Karpas-422 (cell line): ENCODE measurements around the gene CARM1. TPM values are rescaled to one million over a fixed set of nuclear protein-coding genes. Genes with fewer than 3 reads are reported as not detected.
"Not testable (repeated sequence)": the region's sequence is repeated elsewhere in the genome, so short reads cannot be mapped to it uniquely, and the experiment has no call there.

Experiments
- DNase-seq: peaks from one replicate; pipeline ENCODE4 v3.0.0-alpha.2; 2015
- H2AFZ ChIP-seq: fragments of 200-600 bp; sonication (generic); 2 replicates; pipeline ENCODE4 v1.6.1; 2014; ENCODE audit warnings: antibody characterized with exemption, low read length, mixed read lengths
- H3K27ac ChIP-seq: fragments of 200-600 bp; sonication (generic); 2 replicates; pipeline ENCODE4 v1.5.1; 2014; ENCODE audit warnings: mild to moderate bottlenecking, low read length, moderate library complexity
- H3K27me3 ChIP-seq: fragments of 200-600 bp; sonication (generic); 2 replicates; pipeline ENCODE4 v1.6.1; 2014; ENCODE audit warnings: low read length, mixed read lengths
- H3K36me3 ChIP-seq: fragments of 200-600 bp; sonication (generic); 2 replicates; pipeline ENCODE4 v1.6.1; 2014; ENCODE audit warnings: low read length, mixed read lengths; ENCODE audit not compliant: insufficient read depth
- H3K4me1 ChIP-seq: fragments of 200-600 bp; sonication (generic); 2 replicates; pipeline ENCODE4 v1.6.1; 2014; ENCODE audit warnings: mild to moderate bottlenecking, low read length, mixed read lengths
- H3K4me2 ChIP-seq: fragments of 200-600 bp; sonication (generic); 2 replicates; pipeline ENCODE4 v1.6.1; 2014; ENCODE audit warnings: low read length, low read depth, mild to moderate bottlenecking; ENCODE audit not compliant: poor library complexity, severe bottlenecking
- H3K4me3 ChIP-seq: fragments of 200-600 bp; sonication (generic); 2 replicates; pipeline ENCODE4 v1.5.1; 2014; ENCODE audit warnings: mild to moderate bottlenecking, antibody characterized with exemption, low read length, mixed read lengths
- H3K79me2 ChIP-seq: fragments of 200-600 bp; sonication (generic); 2 replicates; pipeline ENCODE4 v1.6.1; 2014; ENCODE audit warnings: mild to moderate bottlenecking, low read length, mixed read lengths
- H3K9ac ChIP-seq: fragments of 200-600 bp; sonication (generic); 2 replicates; pipeline ENCODE4 v1.6.0; 2014; ENCODE audit warnings: low read length
- H3K9me2 ChIP-seq: fragments of 200-600 bp; sonication (generic), shearing (Covaris generic); replicated peaks from 2 replicates; pipeline ENCODE4 v1.6.0; 2014; ENCODE audit warnings: mild to moderate bottlenecking, low read length, moderate library complexity; ENCODE audit not compliant: insufficient read depth
- H3K9me3 ChIP-seq: fragments of 300-700, 200-600 bp; sonication (generic); 2 replicates; pipeline ENCODE4 v1.6.1; 2014; ENCODE audit warnings: low read length, mixed read lengths
- H4K20me1 ChIP-seq: fragments of 200-600 bp; sonication (generic); 2 replicates; pipeline ENCODE4 v1.6.1; 2014; ENCODE audit warnings: mild to moderate bottlenecking, antibody characterized with exemption, low read length, low read depth; ENCODE audit not compliant: insufficient read depth
- total RNA-seq: library from RNA; depleted of rRNA; stranded (reverse); fragments of >200 nt; shearing (Covaris generic); gene quantifications from 2 replicates; pipeline ENCODE4 v1.2.3, GENCODE V29; 2014; ENCODE audit warnings: low replicate concordance

Gene CARM1
- total RNA-seq, 1 experiment from 2014 or later, result 38.2 TPM

DNA sequence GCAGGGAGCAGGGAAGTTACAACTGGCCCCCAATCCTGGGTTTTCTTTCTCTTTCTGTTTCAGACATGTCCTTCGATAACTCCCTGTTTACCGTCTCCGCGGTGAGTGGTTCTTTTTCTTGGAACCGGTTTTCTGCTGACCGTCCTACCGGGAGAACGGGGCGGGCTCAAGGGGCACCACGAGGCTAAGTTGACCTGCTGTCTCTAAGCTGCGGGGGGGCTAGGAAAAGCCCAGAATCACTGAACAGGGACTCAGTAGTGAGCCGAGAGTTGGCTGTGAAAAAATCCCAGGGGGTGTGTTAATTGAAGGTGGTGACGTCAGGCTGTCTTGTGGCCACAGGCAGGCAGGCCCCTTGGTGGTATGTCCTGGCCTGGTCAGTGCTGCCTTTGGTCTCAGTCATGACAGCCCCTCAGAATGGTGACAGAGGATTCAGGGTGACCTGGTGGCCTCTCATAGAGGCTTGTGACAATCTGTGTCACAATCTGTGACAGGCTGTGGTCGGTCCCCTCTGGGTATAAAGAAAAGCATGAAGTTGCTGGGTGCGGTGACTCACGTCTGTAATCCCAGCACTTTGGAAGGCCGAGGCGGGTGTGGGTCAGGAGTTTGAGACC lies 8.1 kb upstream of the CARM1 start:
- Histone ChIP-seq H3K4me3 (no peak overlapping the region), H3K9me3 (no peaks in the 10 kb centered on the region), H3K36me3 (no peaks in the 10 kb centered on the region), H3K4me1 (peaks cover 34% of the 10 kb centered on the region), H2AFZ (peak overlapping the region; percentile 66; the same call in 1 of the 2 replicates), H3K27me3 (no peaks in the 10 kb centered on the region), H4K20me1 (no peaks in the 10 kb centered on the region), H3K9me2 (no peaks in the 10 kb centered on the region), H3K27ac (no peak overlapping the region), H3K79me2 (no peaks in the 10 kb centered on the region), H3K4me2 (no peak overlapping the region), H3K9ac (no peak overlapping the region)
- no peak for DNase-seq

DNA sequence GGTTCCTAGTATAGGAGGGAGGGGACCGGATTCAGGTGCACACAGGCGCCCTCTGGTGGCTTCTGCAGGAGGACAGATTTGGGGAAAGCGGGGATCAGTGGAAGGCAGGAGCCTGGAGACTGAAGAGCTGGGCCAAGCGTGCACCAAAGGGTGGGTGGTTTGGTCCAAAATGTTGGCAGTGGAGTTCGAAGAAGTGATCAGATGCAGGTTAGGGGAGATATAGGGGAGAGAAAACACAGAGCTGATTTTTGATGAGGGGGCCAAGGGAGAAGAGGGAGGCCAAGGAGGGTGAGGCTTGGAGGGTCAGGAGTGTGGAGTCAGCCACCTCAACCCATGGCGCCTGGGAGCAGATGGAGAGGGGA lies 6.8 kb upstream of the CARM1 start:
- H2AFZ ChIP-seq, result peak overlapping the region; percentile 67; the same call in 1 of the 2 replicates

GRCh38 chr19:10866495-10866894 lies 4.9 kb upstream of the CARM1 start:
- Histone ChIP-seq H3K79me2 (no peaks in the 10 kb centered on the region), H3K9me2 (no peaks in the 10 kb centered on the region), H3K4me2 (no peak overlapping the region), H2AFZ (no peak overlapping the region), H3K9me3 (no peaks in the 10 kb centered on the region), H3K9ac (no peak overlapping the region), H4K20me1 (no peaks in the 10 kb centered on the region), H3K27me3 (no peaks in the 10 kb centered on the region), H3K4me3 (no peak overlapping the region), H3K4me1 (peaks cover 54% of the 10 kb centered on the region), H3K27ac (no peak overlapping the region), H3K36me3 (no peaks in the 10 kb centered on the region)
- no peak for DNase-seq

More for the DNA sequence above, 6.8 kb upstream of the CARM1 start:
- no peaks in the 10 kb centered on the region for H3K9me3 ChIP-seq
- peak overlapping the region; percentile 49 for H3K9ac ChIP-seq
- DNase-seq, result peak; percentile 94
- no peaks in the 10 kb centered on the region for H3K36me3 ChIP-seq
- H3K27me3 ChIP-seq, result no peaks in the 10 kb centered on the region
- no peaks in the 10 kb centered on the region for H4K20me1 ChIP-seq
- peak overlapping the region; percentile 41 for H3K4me2 ChIP-seq
- peaks cover 44% of the 10 kb centered on the region for H3K4me1 ChIP-seq
- H3K9me2 ChIP-seq, result no peaks in the 10 kb centered on the region
- H3K4me3 ChIP-seq, result no peak overlapping the region
- H3K27ac ChIP-seq, result no peak overlapping the region
- H3K79me2 ChIP-seq, result no peaks in the 10 kb centered on the region

DNA sequence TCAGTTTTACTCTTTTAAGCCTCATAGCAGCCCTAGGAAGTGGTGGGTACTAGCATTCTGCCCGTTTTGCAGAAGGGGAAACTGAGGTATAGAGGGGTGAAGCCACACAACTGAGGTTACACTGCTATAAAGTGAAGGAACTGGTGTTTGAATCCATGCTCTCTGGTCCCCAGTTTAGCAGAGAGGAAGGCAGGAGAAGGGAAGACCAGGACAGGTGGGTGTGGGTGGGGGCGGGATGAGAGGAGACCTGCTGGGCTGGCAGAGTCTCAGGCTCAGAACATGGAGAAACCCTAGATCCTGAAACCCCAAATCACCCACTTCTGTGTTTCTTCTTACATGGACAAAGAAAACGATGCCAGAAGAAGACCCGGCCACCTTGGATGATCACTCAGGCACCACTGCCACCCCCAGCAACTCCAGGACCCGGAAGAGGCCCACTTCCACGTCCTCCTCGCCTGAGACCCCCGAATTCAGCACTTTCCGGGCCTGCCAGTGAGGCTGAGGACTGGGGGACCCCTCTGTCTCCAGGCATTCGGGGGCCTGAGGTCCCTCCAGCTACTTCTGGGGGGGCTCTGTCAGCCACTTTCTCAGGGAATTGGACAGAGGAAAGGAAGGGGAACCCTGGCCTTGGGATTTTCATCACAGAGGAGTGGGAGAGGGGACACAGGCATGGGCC lies 2.3 kb upstream of the CARM1 start:
- Histone ChIP-seq H3K4me2 (peak overlapping the region; percentile 19), H3K4me1 (peaks cover 57% of the 10 kb centered on the region)

GRCh38 chr19:10869872-10870311 lies 1.5 kb upstream of the CARM1 start:
- H3K36me3 ChIP-seq, H4K20me1 ChIP-seq, H3K9me2 ChIP-seq, H3K9me3 ChIP-seq, DNase-seq, H2AFZ ChIP-seq, H3K9ac ChIP-seq, H3K27me3 ChIP-seq, H3K4me2 ChIP-seq: not testable (repeated sequence)
- H3K4me1 ChIP-seq, result peaks cover 56% of the 10 kb centered on the region
- peak overlapping the region; percentile 94 for H3K27ac ChIP-seq
- peak overlapping the region; percentile 72; the same call in 1 of the 2 replicates for H3K4me3 ChIP-seq
- peaks cover 31% of the 10 kb centered on the region for H3K79me2 ChIP-seq

More for the DNA sequence above, 2.3 kb upstream of the CARM1 start:
- Histone ChIP-seq H3K79me2 (peaks cover 22% of the 10 kb centered on the region), H3K36me3 (0 out of 2 replicates have a peak, but pooled peaks cover 2% of the 10 kb centered on the region), H3K9ac (peak overlapping the region; percentile 76), H4K20me1 (no peaks in the 10 kb centered on the region), H3K9me3 (no peaks in the 10 kb centered on the region), H2AFZ (no peak overlapping the region), H3K27me3 (no peaks in the 10 kb centered on the region), H3K27ac (peak overlapping the region; percentile 94), H3K4me3 (no peak overlapping the region; the same call in 1 of the 2 replicates), H3K9me2 (no peaks in the 10 kb centered on the region)
- no peak for DNase-seq

GRCh38 chr19:10870501-10870954 lies 825 bp upstream of the CARM1 start:
- Histone ChIP-seq H3K9me3 (no peaks in the 10 kb centered on the region), H3K4me1 (peaks cover 59% of the 10 kb centered on the region), H3K4me2 (peak overlapping the region; percentile 90), H3K4me3 (peak overlapping the region; percentile 72), H3K27ac (peak overlapping the region; percentile 82), H3K9ac (peak overlapping the region; percentile 76), H3K9me2 (no peaks in the 10 kb centered on the region), H3K27me3 (no peaks in the 10 kb centered on the region), H3K36me3 (0 out of 2 replicates have a peak, but pooled peaks cover 3% of the 10 kb centered on the region), H3K79me2 (peaks cover 37% of the 10 kb centered on the region), H2AFZ (no peak overlapping the region), H4K20me1 (no peaks in the 10 kb centered on the region)
- DNase-seq, result no peak

- H3K36me3 ChIP-seq, result 0 out of 2 replicates have a peak, but pooled peaks cover 3% of the 10 kb centered on the region
- H2AFZ ChIP-seq, result no peak overlapping the region
- H4K20me1 ChIP-seq, result no peaks in the 10 kb centered on the region
- H3K9ac ChIP-seq, result peak overlapping the region; percentile 99
- H3K9me2 ChIP-seq, result no peaks in the 10 kb centered on the region
- peak overlapping the region; percentile 94 for H3K4me3 ChIP-seq
- peaks cover 68% of the 10 kb centered on the region for H3K4me1 ChIP-seq
- H3K27me3 ChIP-seq, result no peaks in the 10 kb centered on the region
- peak overlapping the region; percentile 99 for H3K4me2 ChIP-seq
- H3K9me3 ChIP-seq, result no peaks in the 10 kb centered on the region
- peaks cover 51% of the 10 kb centered on the region for H3K79me2 ChIP-seq
- peak overlapping the region; percentile 86 for H3K27ac ChIP-seq
- peak; percentile 79 for DNase-seq
These were observed 575 bp downstream of the CARM1 start for GRCh38 chr19:10871711-10872545.
